Superior temporal gyrus (tissue), 1 donor: Measurements from ENCODE around the gene EPB41.
"Not testable (repeated sequence)": the region's sequence is repeated elsewhere in the genome, so short reads cannot be mapped to it uniquely, and the experiment has no call there.

ENCODE experiments used
- DNase-seq: peaks from one replicate; pipeline ENCODE4 v3.0.0-alpha.2; 2016; ENCODE audit errors: extremely low spot score

Gene EPB41

DNA sequence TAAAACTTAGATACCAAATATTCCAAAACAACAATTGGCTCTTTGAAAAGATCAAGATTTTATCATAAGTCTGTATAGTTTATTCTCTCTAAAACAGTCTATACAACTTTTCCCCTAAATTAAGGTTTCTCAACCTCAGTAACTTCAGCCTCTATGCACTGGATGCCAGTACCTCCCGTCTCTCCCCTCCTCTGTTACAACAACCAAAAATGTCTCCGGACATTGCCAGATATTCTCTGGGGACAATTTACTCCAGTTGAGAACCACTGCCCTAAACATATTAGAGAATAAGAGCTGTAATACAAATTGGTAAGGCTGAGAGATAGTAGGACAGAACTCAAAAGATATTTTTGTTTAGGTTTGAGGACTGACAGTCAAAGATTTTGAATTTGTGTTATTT is 137.7 kb downstream of the EPB41 start:
- no peak for DNase-seq

DNA sequence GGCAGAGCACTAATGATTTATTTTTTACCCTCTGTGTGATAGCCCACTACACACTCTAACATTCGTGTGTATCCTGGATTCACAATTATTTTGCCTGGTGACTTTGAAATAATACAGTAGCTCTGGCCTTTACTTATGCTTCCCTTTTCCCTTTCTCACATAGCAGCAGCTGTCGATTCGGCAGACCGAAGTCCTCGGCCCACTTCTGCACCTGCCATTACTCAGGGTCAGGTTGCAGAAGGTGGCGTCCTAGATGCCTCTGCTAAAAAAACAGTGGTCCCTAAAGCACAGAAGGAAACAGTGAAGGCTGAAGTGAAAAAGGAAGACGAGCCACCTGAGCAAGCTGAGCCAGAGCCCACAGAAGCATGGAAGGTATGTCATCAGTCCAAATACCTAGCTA is 138.6 kb downstream of the EPB41 start:
- no peak for DNase-seq

DNA sequence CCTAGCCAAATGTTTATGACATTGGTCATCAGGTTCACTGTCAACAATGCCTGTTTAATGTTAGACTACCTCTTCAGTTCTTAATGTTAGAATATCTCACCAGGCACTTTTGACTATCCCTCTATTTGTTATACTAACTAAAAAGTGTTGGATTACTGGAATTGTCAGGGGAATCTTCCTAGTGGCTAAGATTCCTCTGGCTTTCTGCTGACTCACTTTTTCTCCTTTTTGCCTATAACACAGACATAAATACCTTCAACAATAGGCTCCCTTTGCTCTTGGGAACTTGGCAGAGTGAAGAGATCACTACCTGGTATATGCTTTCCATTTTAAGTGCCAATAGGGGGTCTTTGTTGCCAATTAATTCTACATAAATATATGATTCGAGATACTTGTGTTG is 140.8 kb downstream of the EPB41 start:
- DNase-seq, result no peak

DNA sequence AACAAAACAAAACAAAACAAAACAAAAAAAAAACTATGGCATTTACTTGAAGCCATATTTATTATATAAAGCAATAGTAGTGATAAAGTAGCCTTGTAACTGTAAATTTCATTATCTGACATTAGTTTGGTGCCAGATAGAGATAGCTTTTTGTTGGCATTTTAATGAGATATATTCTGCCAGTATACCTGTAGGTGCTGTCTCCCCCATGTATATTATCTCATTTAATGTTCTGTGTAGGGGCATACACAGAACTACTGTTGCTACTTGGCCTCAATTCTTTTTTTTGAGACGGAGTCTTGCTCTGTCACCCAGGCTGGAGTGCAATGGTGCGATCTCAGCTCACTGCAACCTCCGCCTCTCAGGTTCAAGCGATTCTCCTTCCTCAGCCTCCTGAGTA is 141.9 kb downstream of the EPB41 start:
- no peak for DNase-seq

DNA sequence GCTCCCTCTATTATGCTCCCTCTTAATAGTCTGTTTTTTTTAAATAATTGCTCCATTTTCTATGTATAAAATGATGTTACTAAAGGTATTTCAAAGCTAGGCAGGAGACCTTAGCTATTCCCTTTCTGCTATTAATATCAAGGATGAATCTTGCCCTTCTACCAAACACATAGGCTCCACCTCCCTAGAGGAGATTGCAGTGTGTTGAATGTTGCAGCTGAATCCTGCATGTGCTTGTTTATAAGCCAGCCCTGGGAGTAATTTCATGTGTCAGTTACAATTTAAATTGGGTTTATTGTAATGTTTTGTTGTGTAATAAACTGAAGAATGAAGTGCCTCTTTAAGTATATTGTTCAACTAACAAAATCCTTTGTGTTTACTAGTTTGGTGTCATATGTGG is 143.3 kb downstream of the EPB41 start:
- no peak for DNase-seq

DNA sequence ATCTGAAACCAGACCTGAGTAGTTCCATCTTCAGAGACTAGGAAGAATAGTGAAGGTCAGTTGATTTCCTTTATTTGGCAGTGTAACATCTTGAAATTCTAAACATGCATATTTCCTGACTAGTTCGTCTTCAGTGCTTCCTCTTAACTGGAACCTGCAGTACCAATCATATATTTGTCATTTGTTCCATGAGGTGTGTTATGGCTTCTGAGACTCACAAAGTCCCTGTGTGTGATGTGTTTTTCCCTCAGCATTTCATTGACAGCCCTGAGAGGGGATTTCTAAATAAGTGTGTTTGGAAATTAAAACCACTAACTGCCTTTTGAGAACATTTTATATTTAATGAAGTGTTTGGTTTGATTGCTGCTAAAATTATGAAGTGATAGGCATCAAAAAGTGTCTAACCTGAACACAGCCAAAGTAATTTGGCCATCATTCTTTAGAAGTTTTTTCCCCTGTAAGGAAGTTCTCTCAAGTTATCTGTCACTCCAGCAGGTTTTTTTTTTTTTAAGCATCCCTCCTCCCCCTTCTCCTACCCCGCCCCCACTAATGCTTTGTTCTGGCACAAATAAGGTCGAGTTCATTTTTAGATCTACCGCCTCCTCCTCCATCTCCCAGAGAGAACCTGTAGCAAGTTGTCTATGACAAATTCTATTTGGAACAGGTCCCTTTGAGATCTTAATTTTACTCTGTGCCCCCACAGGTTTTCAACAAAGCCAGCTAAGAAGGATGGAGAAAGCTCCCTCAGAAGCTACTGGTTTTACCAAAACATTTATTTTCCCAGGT is 148.0 kb downstream of the EPB41 start:
- no peak for DNase-seq

DNA sequence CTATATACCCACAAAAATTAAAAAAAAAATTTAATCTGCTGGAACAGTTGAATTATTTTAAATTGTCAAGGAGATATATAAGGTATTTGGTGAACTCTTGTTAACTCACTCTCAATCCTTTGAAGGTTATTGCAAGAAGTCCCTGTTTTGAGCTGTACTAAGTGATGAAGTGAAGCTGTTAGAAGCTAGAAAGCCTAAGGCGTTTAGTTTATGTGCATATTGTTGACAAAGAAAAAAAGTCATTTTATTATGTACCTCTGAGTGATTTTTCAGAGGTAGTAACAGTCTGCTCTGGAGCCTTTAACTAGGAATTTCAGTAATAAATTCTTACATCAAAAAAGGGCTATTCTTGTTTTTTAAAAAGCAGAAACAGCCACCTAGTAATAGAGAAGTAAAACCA is 149.7 kb downstream of the EPB41 start:
- no peak for DNase-seq

DNA sequence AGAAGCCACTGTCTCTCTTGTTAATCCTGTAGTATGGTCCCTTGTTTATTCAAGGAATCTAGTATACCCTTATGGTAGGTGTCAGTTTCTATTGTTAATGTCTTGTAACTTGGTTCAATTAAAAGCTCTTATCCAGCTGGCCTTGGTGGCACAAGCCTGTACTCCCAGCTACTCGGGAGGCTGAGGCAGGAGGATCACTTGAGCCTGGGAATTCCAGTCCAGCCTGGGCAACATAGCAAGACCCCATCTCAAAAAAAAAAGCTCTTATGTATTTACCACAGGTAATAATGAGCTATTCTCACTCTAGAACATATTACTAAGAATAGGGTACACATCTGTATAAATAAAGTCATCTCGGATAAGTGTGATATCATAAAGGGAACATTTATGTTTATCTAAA is 162.8 kb downstream of the EPB41 start:
- no peak for DNase-seq

DNA sequence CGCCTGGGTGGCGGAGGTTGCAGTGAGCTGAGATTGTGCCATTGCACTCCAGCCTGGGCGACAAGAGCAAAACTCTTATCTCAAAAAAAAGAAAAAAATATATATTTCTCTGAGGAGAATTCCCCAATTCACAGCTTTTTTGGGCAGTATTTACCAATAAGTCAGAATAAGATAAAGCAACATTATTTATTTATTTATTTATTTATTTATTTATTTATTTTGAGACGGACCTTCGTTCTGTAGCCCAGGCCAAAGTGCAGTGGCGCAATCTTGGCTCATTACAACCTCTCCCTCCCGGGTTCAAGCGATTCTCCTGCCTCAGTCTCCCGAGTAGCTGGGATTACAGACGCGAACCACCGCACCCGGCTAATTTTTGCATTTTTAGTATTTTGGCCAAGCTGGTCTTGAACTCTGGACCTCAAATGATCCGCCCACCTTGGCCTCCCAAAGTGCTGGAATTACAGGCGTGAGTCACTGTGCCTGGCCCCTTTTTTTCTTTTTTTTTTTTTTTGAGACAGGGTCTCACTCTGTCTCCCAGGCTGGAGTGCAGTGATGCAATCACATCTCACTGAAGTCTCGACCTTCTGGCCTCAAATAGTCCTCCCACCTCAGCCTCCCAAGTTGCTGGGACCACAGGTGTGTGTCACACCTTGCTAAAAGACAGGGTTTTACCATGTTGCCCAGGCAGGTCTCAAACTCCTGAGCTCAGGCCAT is 165.7 kb downstream of the EPB41 start:
- DNase-seq, result not testable (repeated sequence)

DNA sequence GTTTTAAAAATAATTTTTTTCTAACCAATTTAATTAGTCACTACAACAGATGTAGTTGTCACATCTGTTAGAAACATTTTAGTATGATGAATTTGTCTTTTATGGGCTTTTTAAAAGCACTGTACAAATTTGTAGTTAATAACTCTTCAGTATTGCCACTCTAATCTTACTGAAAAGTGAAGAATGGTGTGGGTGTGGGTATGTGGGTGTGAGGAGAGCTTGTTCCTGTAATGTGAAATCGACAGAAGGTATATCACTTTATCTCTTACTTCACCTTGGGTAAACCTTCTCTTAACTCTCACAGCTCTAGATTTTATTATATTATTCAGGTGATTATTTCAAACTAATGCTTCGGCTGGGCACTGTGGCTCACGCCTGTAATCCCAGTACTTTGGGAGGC is 166.8 kb downstream of the EPB41 start:
- DNase-seq, result no peak

DNA sequence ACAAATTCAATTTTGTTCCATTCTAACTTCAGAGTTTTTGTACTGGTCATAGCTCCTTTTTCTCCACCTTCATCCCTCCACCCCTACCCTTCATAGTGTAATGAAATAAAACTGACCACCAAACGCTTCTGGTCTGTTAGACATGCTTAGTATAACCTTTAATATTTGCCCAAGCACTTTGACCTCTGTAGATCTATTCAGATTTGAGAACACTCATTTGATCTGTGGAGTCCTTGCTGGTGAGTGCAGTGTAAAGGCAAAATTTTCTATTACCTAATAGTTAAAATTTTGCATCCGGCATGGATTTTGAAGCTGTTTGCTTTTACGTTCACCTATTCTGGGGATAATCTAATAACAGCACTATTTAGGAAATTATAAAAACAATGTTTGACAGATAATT is 168.2 kb downstream of the EPB41 start:
- no peak for DNase-seq

DNA sequence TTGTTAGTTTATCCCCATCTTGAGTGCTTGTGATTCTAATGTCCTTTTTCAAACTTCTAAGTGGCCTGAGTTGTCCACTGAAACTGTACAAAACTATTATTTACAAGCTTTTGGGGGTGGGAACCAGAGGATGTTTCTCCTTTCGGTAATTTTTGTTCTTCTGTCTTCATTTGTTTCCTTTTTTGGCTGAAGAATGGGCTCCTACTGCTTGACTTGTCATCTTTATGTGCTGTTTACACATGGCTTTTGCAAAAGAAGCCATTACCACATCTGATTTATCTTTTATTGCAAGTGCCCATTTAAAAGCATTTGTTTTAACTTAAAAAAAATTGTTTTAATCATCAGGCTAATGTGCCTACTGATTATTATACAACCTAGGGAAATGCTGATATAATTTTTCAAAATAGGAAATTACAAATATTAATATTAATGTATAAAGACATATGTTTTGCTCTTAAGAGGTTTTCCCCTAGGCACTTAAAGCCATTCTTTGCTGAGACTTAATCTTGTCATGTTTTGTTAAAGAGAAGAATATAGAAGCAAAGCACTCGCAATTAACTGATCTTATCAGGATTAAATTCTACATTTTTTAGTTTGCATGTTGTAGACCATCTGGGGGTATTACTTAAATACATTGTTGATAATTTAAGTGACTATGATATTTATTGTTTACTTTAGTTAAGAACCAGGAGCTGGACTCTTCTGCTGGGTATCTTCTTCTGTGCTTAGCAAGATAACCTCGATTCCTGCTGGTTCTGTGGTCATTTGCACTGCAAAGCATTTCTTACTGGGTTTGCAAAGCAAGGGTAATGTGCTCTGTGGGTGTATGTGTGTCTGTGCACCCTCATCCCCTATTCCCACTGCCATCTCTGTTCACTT is 169.2 kb downstream of the EPB41 start:
- DNase-seq, result no peak

DNA sequence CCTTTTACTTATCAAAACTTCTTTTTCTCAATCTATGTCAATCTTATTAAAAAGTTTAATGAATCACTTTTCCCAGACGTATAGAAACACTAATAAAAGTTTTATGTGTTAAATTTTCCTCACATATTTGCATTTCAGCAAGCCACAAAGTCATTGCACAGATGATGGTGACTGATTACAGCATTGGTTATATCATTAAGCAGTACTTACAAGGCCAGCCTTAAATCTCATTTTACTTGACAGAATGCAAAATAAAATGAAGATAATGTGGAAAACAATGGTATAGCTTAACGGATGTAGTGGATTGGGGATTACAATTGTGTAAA is 169.8 kb downstream of the EPB41 start:
- no peak for DNase-seq

DNA sequence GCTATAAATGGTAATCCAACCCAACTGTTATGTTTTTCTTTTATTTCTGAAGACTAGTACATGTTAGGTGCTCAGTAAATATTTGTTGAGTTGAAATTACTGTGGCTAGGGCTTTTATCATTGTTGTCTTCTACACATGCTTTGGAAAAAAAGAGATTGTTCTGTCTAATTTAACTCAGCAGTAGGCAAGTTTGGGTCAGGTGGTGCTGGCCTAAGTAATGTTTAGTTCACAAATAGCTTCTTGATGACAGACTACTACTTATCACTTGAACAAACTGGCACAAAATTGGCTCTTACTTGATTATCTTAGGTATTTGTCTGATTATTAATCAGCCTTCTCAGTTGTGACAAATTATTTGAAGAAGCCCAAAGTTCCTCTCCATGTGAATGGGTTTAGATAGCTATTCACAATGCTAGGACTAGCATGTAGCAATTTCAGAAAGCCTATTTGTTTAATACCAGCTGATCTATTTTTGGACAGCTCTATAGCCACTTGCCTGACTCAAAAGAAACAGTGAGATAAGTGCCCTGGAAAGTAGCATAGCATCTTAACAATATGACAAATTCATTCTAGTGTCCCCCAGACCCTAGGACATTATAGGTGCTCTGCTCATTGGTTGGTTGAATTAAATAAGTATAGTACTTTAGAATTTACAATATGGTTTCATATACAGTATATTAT is 176.7 kb downstream of the EPB41 start:
- no peak for DNase-seq

DNA sequence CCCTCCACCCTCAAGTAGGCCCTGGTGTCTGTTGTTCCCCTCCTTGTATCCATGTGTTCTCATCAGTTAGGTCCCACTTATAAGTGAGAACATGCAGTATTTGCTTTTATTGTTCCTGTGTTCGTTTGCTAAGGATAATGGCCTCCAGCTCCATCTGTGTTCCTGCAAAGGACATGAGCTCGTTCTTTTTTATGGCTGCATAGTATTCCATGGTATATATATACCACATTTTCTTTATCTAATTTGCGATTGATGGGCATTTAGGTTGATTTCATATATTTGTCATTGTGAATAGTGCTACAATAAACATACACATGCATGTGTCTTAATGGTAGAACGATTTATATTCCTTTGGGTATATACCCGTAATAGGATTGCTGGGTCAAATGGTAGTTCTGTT is 178.3 kb downstream of the EPB41 start:
- DNase-seq, result not testable (repeated sequence)

DNA sequence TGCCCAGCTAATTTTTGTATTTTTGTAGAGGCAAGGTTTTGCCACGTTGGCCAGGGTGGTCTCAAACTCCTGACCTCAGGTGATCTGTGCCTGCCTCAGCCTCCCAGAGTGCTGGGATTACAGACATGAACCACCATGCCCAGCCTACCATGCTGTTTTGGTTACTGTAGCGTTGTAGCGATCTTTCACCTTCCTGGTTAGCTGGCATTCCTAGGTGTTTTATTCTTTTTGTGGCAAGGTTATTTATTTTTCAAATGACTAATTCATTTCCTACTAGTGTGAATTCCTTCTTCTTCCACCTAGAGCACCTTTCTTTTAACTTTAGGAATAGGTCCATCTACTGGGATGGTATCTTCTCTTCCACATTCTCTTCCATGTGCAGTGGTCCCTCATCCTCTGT is 180.1 kb downstream of the EPB41 start:
- no peak for DNase-seq

DNA sequence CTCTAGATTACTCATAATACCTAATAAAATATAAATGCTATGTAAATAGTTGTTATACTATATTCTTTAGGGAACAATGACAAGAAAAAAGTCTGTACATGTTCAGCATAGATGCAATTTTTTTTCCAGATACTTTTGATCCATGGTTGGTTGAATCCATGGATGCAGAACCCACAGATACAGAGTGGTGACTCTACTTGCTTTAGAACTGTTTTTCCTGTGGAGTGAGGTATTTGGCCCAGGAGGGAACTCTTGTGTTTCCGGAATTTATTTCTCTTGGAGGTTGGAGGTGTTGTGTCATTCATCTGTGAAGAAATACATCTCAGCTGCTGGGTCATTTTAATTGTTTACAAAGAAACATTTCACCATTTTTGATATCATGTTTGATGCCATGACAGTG is 180.6 kb downstream of the EPB41 start:
- DNase-seq, result no peak

DNA sequence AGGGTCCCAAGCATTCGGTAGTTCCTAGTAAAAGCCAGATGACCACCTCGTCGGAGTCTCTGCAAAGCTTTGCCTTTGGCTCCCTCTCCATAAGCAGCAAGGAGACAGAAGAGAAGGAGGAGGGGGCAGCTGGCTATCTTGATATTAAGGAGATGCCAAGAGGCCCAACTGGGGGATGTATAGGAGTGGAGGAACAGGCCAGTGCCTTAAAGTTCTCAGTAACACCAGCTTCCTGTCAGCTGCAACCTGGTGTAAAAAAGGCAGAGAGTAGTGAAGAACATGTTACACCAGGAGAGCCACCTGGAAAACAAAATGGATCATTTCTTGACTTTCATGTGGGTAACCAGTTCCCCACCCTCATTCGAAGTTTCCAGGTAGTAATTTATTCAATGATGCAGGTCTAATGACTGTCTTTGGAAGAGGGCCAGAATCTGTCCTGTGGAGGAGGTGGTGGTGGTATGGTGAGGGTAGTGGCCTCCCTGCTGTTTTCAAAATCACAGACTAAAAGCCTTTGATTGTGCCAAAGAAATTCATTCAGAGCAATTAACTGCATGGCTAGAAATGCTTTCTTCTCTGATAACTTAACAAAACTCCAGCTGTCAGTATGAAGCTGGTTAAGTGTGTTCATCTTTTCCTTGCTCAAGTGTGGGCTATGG is 182.0 kb downstream of the EPB41 start:
- DNase-seq, result no peak

DNA sequence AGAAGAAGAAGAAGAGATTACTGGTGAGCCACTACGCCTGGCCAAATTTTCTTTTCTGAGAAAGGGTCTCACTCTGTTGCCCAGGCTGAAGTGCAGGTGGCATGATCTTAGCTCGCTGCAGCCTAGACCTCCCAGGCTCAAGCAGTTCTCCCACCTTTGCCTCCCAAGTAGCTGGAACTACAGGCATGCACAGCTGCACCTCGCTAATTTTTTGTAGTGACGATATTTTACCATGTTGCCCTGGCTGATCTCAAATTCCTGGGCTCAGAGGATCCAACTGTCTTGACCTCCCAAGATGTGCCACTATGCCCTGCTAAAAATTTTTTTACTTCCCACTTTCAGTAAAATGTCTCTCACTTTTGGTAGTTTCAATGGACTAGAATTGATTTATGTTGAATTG is 184.9 kb downstream of the EPB41 start:
- DNase-seq, result no peak

DNA sequence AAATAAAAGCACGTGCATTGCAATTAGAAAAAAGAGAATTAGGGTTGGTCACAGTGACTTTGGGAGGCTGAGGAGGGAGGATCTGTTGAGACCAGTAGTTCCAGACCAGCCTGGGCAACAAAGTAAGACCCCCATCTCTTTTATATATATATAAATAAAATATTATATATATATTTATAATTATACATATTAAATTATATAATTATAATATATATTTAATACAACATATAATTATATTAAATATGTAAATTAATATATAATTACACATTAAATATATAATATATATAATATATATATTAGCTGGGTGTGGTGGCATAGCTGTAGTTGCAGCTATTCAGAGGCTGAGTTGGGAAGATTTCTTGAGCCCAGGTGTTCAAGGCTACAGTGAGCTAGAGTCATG is 186.1 kb downstream of the EPB41 start:
- DNase-seq, result no peak

DNA sequence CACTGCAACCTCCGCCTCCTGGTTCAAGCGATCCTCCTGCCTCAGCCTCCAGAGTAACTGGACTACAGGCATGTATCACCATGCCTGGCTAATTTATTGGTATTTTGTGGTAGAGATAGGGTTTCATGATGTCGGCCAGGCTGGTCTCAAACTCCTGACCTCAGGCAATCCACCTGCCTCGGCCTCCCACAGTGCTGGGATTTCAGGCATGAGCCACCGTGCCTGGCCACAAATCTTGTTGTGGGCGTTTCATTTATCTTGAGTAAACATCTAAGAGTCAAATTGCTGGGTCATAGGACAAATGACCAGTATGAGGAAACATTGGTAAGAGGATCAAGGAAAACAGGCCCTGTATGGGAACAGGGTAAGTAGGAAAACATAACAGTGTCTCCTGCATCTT is 191.5 kb downstream of the EPB41 start:
- DNase-seq, result no peak

DNA sequence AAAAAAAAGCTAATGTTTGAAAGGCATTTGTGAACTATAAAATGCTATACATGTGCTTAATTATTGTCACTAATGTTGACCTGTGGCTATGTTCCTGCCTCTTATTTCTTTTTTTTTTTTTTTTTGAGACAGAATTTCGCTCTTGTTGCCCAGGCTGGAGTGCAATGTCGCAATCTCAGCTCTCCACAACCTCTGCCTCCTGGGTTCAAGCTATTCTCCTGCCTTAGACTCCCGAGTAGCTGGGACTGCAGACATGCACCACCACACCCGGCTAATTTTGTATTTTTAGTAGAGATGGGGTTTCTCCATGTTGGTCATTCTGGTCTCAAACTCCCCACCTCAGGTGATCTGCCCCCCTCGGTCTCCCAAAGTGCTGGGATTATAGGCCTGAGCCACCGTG is 193.7 kb downstream of the EPB41 start:
- not testable (repeated sequence) for DNase-seq
